GM21515 (cell line): Measurements from ENCODE around the gene COPS3.
A peak's percentile ranks its signal among the peaks of the same experiment; 100 is the strongest.

Experiments
- ATAC-seq: cut with Tn5 transposase; IDR thresholded peaks from one replicate; pipeline ENCODE4 v1.9.1; 2021; ENCODE audit not compliant: unreplicated experiment

The COPS3 gene

DNA sequence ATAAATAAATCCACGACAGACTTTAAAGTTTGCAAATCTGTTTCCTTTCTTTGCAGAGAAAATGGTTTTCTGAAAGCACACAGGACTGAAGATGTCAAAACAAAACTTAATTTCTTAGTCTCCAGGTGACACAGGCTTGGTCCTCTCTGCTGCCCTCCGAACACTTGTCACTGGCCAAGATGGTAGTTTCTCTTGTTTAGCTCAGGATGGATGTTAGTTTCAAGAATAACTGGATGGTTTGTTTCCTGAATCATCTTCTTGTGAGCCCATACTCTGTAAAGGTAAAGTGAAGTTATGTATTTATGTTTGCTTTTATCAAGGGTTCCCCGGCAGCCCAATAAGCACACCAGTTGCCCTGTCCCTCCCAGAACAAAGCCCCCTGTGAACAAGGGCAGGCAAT lies 34.2 kb downstream of the COPS3 start:
- no peak for ATAC-seq

DNA sequence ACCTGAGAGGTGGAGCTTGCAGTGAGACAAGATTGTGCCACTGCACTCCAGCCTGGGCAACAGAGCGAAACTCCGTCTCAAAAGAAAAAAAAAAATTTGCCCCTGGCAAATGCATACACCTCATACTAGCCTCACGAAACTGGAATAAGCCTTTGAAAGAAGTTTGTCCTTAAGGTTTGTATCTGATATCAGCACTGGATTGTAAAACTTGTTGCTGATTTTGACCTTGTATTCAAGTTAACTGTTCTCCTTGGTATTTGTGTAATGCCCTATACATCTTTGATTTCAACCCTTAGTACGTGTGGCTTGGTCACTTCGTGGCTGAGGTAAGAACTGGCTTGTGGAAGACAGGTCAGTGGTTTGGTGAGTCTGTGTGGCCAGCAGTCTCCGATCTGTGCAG lies 37.9 kb downstream of the COPS3 start:
- ATAC-seq = no peak

DNA sequence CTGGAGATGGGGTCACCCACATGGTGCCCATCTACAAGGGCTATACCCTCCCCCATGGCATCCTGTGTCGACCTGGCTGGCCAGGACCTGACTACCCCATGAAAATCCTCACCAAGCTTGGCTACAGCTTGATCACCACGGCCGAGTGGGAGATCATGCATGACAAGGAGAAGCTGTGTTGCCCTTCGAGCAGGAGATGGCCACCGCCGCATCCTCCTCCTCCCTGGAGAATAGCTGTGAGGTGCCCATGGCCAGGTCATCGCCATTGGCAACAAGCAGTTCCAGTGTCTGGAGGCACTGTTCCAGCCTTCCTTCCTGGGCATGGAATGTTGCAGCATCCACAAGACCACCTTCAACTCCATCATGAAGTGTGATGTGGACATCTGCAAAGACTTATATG lies 38.8 kb downstream of the COPS3 start:
- no peak for ATAC-seq

DNA sequence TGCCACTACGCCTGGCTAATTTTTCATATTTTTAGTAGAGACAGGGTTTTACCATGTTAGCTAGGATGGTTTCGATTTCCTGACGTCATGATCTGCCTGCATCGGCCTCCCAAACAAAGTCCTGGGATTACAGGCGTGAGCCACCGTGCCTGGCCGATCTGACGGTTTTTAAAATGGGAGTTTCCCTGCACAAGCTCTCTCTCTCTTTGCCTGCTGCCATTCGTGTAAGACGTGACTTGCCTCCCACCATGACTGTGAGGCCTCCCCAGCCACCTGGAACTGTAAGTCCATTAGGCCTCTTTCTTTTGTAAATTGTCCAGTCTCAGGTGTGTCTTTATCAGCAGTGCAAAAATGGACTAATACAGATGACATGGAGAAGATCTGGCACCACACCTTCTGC lies 39.4 kb downstream of the COPS3 start:
- ATAC-seq = no peak

DNA sequence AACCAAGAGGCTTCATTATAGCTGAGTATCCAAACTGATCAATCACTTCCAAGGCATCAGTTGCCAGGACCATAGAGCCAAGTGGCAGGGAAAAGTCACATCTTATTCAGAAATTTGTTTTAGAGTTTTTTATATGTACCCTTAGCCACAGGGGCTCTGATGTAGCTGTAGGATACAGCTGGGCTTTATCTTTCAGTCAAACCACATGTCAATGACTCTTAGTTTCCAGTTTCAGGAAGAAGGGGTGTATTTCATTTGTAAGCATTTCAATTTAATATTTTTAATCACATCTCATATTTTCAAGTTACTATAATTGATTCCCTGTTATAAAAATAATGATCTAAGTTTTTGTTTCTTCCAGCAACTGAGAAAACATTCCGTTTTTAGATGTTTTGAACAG lies 41.2 kb downstream of the COPS3 start:
- no peak for ATAC-seq

DNA sequence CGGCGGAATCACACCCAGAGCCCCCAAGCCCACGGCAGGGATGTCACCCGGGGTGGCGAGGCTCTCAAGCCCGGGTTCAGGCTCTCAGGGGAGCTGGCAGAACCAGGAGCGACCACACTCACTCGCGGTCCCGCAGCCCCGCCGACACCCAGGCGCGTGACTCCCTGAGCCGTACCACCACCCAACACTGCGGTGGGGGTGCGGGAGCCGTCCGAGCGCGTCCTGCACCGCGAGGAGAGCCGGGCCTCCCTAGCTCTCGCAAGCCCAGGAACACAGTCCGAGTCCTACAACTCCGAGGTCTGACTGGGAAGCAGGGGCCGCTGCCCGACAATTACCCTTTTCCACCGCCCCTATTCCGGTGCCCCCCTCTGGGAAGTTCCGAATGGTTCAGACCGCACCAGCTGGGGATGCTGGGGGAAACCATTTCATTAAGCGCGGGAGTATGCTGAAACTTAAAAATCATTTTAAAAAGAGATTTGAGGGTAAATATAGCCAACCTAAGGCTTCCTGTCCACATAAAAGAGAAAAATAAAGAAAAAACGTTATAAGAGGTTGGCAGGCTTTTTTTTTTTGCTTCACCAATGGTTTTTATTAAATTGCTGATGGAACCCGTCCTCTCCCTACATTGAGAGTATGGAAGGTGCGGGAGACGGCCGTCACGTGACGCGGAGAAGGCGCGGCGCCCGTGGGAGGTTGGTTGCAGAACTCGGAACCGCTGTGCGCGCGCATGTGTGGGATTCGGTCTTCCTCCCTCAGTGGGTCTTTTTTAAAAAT lies 43.8 kb downstream of the COPS3 start, which contains the start of gene FLCN:
Gene FLCN (minus strand): TSS at position 143 of the 774 bp plus-strand sequence. CDS start 9,031 bp downstream, outside the sequence.
- ATAC-seq = peak; percentile 71

DNA sequence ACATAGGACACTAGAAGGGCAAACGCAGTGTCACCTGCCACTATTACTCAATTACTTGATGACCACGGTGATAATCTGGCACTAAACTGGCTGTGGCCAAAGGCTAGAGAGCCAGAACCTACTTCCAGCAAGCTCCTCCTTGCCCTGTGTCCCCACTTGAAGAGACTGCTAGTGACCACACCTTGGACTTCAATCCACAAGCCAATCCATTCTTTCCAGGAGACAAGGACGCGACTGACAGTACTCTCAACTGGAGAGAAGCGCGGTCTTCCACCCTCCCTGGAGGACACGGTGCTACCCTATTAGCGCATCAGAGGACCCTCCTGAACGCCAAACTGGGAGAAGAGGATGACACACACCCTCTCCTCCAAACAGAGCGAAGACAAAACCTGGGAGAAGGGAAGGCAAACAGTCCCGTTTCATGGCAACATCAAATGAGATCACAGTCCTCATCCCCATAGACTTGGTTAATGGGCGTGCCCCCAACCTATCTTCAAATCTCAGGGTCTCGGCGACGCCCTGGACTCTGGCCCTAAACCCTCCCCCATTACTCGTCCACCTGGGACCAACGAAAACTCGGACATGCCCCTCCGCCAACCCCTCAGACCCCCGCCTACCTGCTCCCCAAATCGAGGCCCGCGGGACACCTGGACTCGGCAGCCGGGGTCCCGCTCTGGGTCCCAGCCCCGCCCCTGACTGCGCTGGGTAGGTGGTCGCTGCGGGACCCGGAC lies 44.6 kb downstream of the COPS3 start:
- peak; percentile 8 for ATAC-seq

DNA sequence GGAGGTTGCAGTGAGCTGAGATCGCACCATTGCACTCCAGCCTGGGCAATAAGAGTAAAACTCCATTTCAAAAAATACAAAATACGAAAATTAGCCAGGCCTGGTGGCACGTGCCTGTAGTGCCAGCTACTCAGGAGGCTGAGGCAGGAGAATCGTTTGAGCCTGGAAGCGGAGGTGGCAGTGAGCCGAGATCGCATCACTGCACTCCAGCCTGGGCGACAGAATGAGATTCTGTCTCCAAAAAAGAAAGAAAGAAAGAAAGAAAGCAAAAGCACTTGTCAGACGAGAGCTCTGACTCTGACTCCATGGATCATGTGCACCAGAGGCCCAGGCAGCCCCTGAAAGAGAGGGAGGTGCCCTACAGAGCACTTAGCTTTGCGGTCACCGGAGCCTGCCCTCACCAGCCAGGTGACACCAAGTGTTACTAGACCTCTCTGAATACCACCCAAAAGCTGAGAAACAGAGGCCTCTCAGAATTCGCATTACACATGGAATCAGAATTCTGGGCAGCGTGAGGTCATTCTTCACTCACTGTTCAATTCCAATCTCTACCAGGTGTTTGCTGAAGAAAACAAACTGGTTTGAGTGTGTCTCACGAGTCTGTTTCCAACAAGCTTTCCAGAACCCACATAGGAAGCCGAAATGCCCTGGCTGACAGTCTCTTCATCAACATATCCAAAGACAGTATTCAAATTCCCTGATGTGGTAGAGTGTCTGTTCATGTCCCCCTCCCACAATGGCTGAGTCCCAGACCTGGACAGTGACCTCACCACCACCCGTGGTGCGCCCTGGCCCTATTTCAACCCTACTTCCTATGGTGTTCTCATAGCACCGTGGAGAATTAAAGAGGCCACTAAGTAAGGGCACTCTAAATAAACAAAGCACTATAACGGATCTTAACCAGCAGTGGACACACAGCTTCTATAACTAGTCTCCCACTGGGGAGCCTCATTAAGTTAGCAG lies 45.6 kb downstream of the COPS3 start:
- no peak for ATAC-seq

DNA sequence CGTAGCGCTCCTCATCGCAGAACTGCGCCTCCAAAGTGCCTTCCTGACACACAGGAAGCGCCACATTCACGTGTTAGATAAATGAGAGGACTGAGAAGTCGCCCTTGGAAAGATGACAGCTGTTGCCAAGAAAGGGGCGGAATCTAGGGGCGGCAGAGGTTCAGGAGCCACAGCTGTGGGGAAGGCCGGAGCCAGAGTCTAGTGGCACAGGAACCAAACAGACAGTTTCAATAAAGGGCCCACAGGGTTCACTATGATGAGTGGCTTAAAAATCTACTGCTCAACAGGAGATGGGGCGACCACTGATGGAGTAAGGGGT lies 48.8 kb downstream of the COPS3 start:
- ATAC-seq = no peak

DNA sequence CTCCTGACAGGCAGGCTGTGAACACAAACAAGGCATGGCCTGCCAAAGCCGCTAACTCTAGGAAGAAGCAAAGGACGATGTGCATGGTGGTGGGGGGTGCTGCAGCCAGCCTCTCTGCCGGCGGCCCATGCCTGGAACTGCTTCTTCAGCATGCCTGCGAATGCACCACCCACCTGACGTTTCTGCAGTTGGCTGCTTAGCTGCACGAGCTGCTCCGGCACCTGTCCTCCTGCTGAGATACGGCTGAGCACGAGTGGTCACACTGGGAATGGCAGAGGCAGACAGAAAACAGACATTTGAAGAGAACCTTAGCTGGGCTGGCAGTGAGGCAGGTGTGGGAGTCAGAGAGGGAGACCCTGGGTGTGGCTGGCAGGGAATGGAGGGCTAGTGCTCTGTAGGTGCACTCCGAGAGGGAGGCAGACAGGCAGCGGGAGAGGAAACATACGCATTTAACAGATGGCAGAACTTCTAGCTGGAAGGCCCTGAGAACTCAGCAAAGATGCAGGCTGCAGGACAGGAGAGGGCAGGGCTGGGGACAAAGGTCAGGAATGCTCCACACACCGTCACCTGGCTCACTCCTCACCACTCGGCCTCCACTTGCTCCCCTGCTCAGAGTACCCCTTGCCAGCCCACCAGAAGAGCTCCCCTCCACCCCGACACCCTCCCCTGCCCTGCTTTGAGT lies 49.3 kb downstream of the COPS3 start:
- ATAC-seq = no peak

DNA sequence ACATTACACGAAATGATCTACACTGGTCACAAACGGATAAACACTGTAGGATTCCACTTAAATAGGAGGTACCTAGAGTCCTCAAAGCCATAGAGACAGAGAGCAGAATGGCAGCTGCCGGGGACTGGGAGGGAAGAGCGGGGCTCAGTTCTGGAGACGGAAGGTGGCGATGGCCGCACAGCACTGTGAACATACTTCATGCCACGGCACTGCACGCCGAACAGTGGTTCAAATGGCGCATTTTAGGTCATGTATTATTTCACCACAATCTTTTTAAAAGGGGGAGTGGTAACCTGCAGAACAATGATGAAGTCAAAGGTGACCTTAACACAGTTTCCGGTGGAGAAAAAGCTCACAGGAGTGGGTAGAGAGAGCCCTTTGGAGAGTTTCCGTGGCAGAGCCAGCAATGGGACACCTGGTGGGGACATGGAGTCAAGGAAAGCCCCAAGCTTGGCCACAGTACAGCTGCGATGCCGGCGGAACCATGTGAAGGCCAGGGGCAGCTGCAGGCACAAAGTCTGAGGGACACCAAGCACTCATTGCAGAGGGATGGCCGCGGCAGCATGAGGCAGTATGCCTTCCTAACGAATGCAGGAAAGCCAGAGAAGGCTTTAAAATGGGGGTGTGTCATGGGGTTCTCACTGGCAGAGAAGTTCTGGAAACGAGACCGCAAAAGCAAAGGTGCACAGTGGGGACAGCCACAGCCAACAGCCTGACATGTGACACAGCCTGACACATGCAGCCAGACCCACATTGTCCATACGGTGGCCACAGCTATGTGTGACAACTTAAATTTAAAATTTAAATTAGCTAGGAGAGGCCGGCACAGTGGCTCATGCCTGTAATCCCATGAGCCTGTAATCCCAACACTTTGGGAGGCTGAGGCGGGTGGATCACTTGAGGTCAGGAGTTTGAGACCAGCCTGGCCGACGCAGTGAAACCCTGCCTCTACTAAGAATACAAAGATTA lies 51.3 kb downstream of the COPS3 start:
- ATAC-seq = no peak

DNA sequence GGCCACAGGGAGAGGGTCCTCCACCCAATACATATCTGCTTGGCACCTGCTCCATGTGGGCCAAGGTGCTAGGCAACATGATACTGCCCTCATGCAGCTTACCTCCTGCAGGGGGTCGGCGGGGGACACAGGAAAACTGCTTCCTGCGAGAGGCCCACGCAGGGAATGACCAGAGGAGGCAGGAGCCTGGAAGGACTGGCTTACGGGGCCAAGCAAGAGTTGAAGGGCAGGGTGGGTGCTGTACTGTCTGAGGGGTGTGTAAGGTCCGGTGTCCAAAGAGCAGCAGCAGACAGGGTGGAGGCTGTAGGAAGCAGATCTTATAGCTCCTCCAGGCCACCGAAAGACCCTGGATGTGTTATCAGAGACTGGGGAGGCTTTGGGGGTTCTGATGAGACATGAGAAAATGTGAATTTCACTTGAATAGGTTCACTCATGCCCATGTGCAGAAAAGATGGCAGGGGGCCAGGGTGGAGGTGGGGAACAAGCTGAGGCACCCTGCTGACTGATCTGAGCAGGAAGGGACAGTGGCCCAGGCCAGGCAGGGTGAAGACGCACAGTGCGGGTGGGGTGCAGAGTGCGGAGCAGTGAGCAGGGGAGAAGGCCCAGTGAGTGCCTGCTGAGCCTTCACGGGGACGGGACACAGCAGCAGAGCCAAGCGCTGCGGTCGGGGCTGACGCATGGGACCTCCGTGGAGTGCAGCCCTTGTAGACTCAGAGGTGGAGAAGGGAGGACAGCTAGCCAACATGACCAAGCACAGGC lies 52.3 kb downstream of the COPS3 start:
- no peak for ATAC-seq

DNA sequence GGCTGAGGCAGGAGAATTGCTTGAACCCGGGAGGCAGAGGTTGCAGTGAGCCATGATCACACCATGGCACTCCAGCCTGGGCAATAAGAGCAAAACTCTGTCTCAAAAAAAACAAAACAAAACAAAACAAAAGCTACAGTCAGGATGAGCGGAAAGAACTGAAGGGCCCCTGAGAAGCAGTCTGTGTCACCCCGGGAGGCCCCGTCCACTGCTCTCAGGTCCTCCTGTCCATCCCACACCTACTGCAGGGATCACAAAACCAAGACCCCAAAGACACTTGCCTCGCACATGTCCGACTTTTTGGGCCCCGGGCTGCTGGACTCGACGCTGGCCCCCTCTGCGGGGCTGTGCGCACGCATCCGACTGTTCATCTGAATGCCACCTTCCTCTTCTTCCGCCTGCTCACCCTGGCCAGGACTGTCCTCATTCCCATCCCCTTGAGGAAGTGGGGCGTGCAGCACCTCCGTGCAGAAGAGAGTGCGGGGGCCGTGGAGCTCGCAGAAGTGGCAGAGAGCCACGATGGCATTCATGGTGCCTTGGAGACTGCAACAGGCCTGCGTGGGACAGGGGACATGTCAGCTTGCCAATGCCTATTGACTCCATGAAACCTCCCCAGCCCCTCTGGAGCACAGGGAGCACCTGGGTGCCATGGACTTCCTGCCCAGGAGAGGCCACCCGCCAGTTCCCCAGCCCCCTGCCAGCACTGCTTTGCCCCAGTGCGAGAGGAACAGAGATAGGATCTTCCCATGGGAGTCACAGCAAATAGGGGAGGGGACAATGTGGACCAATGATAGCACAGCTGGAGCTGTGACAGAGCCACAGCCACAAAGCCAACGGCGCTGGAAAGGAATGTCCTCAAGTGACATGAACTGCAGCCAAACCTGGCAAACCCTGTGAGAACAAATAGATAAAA lies 53.2 kb downstream of the COPS3 start:
- no peak for ATAC-seq

DNA sequence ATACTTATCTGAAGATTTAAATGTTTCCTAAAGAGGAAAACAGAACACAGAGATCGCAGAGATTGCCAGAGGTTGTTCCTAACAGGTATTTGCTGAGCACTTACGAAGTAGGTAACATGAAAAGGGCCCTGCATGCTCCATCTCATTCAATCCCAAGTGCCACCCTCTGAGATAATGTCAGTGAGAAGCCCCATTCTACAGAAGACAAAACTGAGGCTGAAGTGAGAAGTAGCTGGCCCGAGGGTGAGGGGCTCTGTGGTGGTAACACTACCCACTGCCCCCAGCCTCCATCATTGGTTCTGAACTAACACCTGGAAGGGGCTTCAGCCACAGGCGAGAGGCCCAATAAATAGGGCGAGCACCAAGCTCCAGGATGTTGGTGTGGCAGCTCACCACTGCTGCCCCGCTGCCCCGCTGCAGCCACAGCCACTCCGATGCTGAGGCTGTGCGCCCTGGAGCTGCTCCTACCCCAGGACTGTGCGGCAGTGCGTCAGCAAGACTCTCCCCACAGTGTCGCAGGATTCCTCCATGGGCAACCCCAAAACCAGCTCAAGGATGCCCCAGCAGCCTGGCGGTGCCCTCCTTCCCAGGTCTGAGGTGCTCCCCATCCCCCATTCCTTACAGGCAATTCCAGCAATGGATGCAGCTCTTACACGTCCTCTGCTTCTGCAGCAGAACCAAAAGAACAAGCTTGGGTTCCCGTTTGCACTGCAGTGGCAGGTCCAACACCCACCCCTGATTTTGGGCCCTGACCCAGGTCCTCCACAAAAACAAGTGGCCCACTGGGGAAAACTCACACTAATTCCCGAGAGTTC lies 54.4 kb downstream of the COPS3 start:
- no peak for ATAC-seq

DNA sequence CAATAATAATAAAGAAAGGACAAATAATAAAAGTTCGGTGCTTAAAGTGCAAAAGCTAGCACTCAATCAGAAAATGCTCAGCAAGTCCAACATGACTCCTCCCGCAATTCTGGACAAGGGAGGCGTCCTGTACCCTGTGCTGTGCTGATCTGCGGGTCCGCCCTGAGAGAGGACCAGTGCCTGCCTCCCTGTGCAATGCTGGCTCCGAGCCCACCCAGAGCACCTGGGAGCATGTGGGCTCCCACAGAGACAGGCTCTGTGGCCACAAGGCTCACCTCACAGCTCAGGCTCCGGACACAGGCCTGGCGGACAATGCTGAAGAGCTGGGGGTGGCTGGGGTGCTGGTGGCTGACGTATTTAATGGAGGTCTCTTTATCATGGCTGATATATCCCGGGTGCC lies 55.1 kb downstream of the COPS3 start:
- ATAC-seq = no peak

DNA sequence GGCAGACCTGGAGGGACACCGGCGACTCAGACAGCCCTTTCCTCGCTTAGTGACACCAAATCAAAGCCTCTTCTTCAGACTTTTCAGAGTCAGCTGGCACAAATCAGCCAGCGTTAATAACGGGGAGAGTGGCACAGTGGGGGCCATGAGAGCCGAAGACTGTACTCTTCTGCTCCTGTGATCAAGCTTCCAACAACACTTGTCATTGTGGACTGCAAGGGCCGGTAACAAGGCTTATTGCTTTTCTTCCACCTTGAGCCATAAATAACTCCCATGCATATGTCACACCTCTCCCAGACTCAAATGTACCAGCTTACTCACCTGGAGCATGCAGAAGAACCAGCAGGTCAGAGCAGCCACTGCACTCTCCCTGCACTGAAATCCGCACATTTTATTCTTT lies 56.9 kb downstream of the COPS3 start:
- no peak for ATAC-seq

DNA sequence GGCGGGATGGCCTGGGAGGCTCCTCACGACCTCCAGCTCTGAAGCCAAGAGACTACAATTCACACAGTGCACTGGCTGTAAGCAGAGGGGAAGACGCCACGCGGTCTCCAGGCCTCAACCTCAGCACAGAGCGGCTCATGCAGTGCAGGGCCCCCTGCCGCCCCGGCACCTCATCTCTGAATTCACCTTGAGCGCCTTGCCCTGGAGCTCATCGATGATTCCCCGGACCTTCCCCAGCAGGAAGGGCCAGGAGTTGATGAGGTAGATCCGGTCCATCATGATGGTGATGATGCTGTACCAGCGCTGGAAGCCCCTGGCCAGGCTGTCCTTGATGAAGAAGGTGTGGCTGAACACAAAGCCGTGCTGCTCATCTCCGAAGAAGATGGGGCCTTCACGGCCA lies 57.3 kb downstream of the COPS3 start:
- ATAC-seq = no peak
